ENCODE results near the gene PRC1. TPM values are rescaled to one million over a fixed set of nuclear protein-coding genes. Genes with fewer than 3 reads are reported as not detected.

The PRC1 gene
- total RNA-seq, 2 donors from 2014 or later: 19.9 to 40.6 TPM

GRCh38 chr15:90981681-90982080, 12.7 kb downstream of the PRC1 start:
- no peak for ATAC-seq
- no peaks in the 10 kb centered on the region for H3K9me3 ChIP-seq (ENCODE audit: control insufficient read depth, low read length, poor library complexity, severe bottlenecking)
- DNase-seq: no peak
- H3K4me3 Mint-ChIP-seq: no peak overlapping the region
- H3K27me3 Mint-ChIP-seq: no peaks in the 10 kb centered on the region
- no peak overlapping the region for H3K27ac Mint-ChIP-seq
- H3K4me1 Mint-ChIP-seq: peaks cover 3% of the 10 kb centered on the region
- no peaks in the 10 kb centered on the region for H3K36me3 Mint-ChIP-seq (ENCODE audit: low read depth)

- no peak overlapping the region for H3K27ac Mint-ChIP-seq
- no peak overlapping the region for H3K4me3 Mint-ChIP-seq
- DNase-seq (no peak), ATAC-seq (no peak)
- peaks cover 4% of the 10 kb centered on the region for H3K4me1 Mint-ChIP-seq
- no peaks in the 10 kb centered on the region for H3K9me3 ChIP-seq (ENCODE audit: control insufficient read depth, low read length, poor library complexity, severe bottlenecking)
- H3K36me3 Mint-ChIP-seq (ENCODE audit: low read depth): peaks cover under 1% of the 10 kb centered on the region
- H3K27me3 Mint-ChIP-seq: no peaks in the 10 kb centered on the region
These were observed 14.8 kb downstream of the PRC1 start for GRCh38 chr15:90979582-90979981.

GRCh38 chr15:90974216-90974615, 20.1 kb downstream of the PRC1 start:
- H3K4me3 Mint-ChIP-seq: no peak overlapping the region
- peaks cover 4% of the 10 kb centered on the region for H3K4me1 Mint-ChIP-seq
- DNase-seq (no peak), ATAC-seq (no peak)
- no peak overlapping the region for H3K27ac Mint-ChIP-seq
- no peaks in the 10 kb centered on the region for H3K27me3 Mint-ChIP-seq
- no peaks in the 10 kb centered on the region for H3K9me3 ChIP-seq (ENCODE audit: control insufficient read depth, low read length, poor library complexity, severe bottlenecking)
- H3K36me3 Mint-ChIP-seq (ENCODE audit: low read depth): peaks cover 3% of the 10 kb centered on the region

GRCh38 chr15:90972133-90972532, 22.2 kb downstream of the PRC1 start:
- Mint-ChIP-seq H3K4me1 (peaks cover 4% of the 10 kb centered on the region), H3K36me3 (ENCODE audit: low read depth) (peaks cover 3% of the 10 kb centered on the region), H3K27me3 (no peaks in the 10 kb centered on the region), H3K4me3 (no peak overlapping the region), H3K27ac (no peak overlapping the region)
- no peak for DNase-seq
- H3K9me3 ChIP-seq (ENCODE audit: control insufficient read depth, low read length, poor library complexity, severe bottlenecking): no peaks in the 10 kb centered on the region
- no peak for ATAC-seq

- H3K36me3 Mint-ChIP-seq (ENCODE audit: low read depth): peaks cover 3% of the 10 kb centered on the region
- ATAC-seq (no peak), DNase-seq (no peak)
- H3K27ac Mint-ChIP-seq: no peak overlapping the region
- no peaks in the 10 kb centered on the region for H3K27me3 Mint-ChIP-seq
- no peak overlapping the region for H3K4me3 Mint-ChIP-seq
- H3K9me3 ChIP-seq (ENCODE audit: control insufficient read depth, low read length, poor library complexity, severe bottlenecking): no peaks in the 10 kb centered on the region
- peaks cover 4% of the 10 kb centered on the region for H3K4me1 Mint-ChIP-seq
These were observed 24.1 kb downstream of the PRC1 start for GRCh38 chr15:90970274-90970673.

GRCh38 chr15:90968434-90968833, 25.9 kb downstream of the PRC1 start:
- Mint-ChIP-seq H3K4me3 (no peak overlapping the region), H3K36me3 (ENCODE audit: low read depth) (no peaks in the 10 kb centered on the region), H3K27me3 (no peaks in the 10 kb centered on the region), H3K4me1 (no peaks in the 10 kb centered on the region), H3K27ac (no peak overlapping the region)
- no peaks in the 10 kb centered on the region for H3K9me3 ChIP-seq (ENCODE audit: control insufficient read depth, low read length, poor library complexity, severe bottlenecking)
- DNase-seq (no peak), ATAC-seq (no peak)

GRCh38 chr15:90967206-90967605, 27.1 kb downstream of the PRC1 start:
- Mint-ChIP-seq H3K4me3 (no peak overlapping the region), H3K4me1 (no peaks in the 10 kb centered on the region), H3K36me3 (ENCODE audit: low read depth) (no peaks in the 10 kb centered on the region), H3K27me3 (no peaks in the 10 kb centered on the region), H3K27ac (no peak overlapping the region)
- H3K9me3 ChIP-seq (ENCODE audit: control insufficient read depth, low read length, poor library complexity, severe bottlenecking): no peaks in the 10 kb centered on the region
- ATAC-seq (no peak), DNase-seq (no peak)

- Mint-ChIP-seq H3K27ac (no peak overlapping the region), H3K4me3 (no peak overlapping the region), H3K27me3 (no peaks in the 10 kb centered on the region), H3K4me1 (peaks cover 2% of the 10 kb centered on the region), H3K36me3 (ENCODE audit: low read depth) (no peaks in the 10 kb centered on the region)
- H3K9me3 ChIP-seq (ENCODE audit: control insufficient read depth, low read length, poor library complexity, severe bottlenecking): no peaks in the 10 kb centered on the region
- no peak for ATAC-seq
- DNase-seq: no peak
These were observed 28.1 kb downstream of the PRC1 start for GRCh38 chr15:90966262-90966661.

GRCh38 chr15:90962021-90962420, 32.3 kb downstream of the PRC1 start:
- peaks cover 9% of the 10 kb centered on the region for H3K4me1 Mint-ChIP-seq

GRCh38 chr15:90960298-90961091, 33.8 kb downstream of the PRC1 start:
- DNase-seq (no peak), ATAC-seq (no peak)
- H3K36me3 Mint-ChIP-seq (ENCODE audit: low read depth): peaks cover 3% of the 10 kb centered on the region
- H3K4me3 Mint-ChIP-seq: no peak overlapping the region
- peak overlapping the region; percentile 14 for H3K27ac Mint-ChIP-seq
- H3K27me3 Mint-ChIP-seq: no peaks in the 10 kb centered on the region
- no peaks in the 10 kb centered on the region for H3K9me3 ChIP-seq (ENCODE audit: control insufficient read depth, low read length, poor library complexity, severe bottlenecking)
- H3K4me1 Mint-ChIP-seq: peaks cover 11% of the 10 kb centered on the region

More at GRCh38 chr15:90962021-90962420, 32.3 kb downstream of the PRC1 start:
- peaks cover 3% of the 10 kb centered on the region for H3K36me3 Mint-ChIP-seq (ENCODE audit: low read depth)
- no peak overlapping the region for H3K27ac Mint-ChIP-seq
- H3K9me3 ChIP-seq (ENCODE audit: control insufficient read depth, low read length, poor library complexity, severe bottlenecking): no peaks in the 10 kb centered on the region
- DNase-seq: no peak
- no peak overlapping the region for H3K4me3 Mint-ChIP-seq
- no peaks in the 10 kb centered on the region for H3K27me3 Mint-ChIP-seq
- ATAC-seq: no peak

- no peak overlapping the region for H3K4me3 Mint-ChIP-seq
- H3K27ac Mint-ChIP-seq: no peak overlapping the region
- no peak for ATAC-seq
- no peaks in the 10 kb centered on the region for H3K27me3 Mint-ChIP-seq
- peaks cover 11% of the 10 kb centered on the region for H3K4me1 Mint-ChIP-seq
- DNase-seq: no peak
- H3K36me3 Mint-ChIP-seq (ENCODE audit: low read depth): peaks cover 3% of the 10 kb centered on the region
- no peaks in the 10 kb centered on the region for H3K9me3 ChIP-seq (ENCODE audit: control insufficient read depth, low read length, poor library complexity, severe bottlenecking)
These were observed 34.4 kb downstream of the PRC1 start for GRCh38 chr15:90959894-90960293.

GRCh38 chr15:90959028-90959595, 35.2 kb downstream of the PRC1 start:
- no peaks in the 10 kb centered on the region for H3K9me3 ChIP-seq (ENCODE audit: control insufficient read depth, low read length, poor library complexity, severe bottlenecking)
- Mint-ChIP-seq H3K4me3 (peak overlapping the region; percentile 63), H3K27ac (no peak overlapping the region), H3K36me3 (ENCODE audit: low read depth) (peaks cover 3% of the 10 kb centered on the region), H3K4me1 (peaks cover 13% of the 10 kb centered on the region), H3K27me3 (no peaks in the 10 kb centered on the region)
- ATAC-seq: no peak
- no peak for DNase-seq

GRCh38 chr15:90957791-90958190, 36.5 kb downstream of the PRC1 start:
- no peaks in the 10 kb centered on the region for H3K27me3 Mint-ChIP-seq
- no peaks in the 10 kb centered on the region for H3K9me3 ChIP-seq (ENCODE audit: control insufficient read depth, low read length, poor library complexity, severe bottlenecking)
- peaks cover 13% of the 10 kb centered on the region for H3K4me1 Mint-ChIP-seq
- ATAC-seq (no peak), DNase-seq (no peak)
- H3K27ac Mint-ChIP-seq: no peak overlapping the region
- H3K4me3 Mint-ChIP-seq: peak overlapping the region; percentile 78
- peaks cover 3% of the 10 kb centered on the region for H3K36me3 Mint-ChIP-seq (ENCODE audit: low read depth)
